HG03378 (cell line): ENCODE data around the gene KHDRBS2.

ENCODE experiments used
- ATAC-seq: cut with Tn5 transposase; IDR thresholded peaks from one replicate; pipeline ENCODE4 v1.9.1; 2021; ENCODE audit warnings: mild to moderate bottlenecking, moderate library complexity; ENCODE audit not compliant: unreplicated experiment

KHDRBS2 gene

GRCh38 chr6:61649845-61650244 lies 636.2 kb downstream of the KHDRBS2 start:
- ATAC-seq, result no peak

GRCh38 chr6:61640463-61640862 lies 645.6 kb downstream of the KHDRBS2 start:
- ATAC-seq, result no peak
